ENCODE results near the gene STAG1. TPM values are rescaled to one million over a fixed set of nuclear protein-coding genes. Genes with fewer than 3 reads are reported as not detected.

The STAG1 gene
- total RNA-seq, 6 experiments from 2014 or later = 33.7 to 45.3 (median 43.8) TPM

DNA sequence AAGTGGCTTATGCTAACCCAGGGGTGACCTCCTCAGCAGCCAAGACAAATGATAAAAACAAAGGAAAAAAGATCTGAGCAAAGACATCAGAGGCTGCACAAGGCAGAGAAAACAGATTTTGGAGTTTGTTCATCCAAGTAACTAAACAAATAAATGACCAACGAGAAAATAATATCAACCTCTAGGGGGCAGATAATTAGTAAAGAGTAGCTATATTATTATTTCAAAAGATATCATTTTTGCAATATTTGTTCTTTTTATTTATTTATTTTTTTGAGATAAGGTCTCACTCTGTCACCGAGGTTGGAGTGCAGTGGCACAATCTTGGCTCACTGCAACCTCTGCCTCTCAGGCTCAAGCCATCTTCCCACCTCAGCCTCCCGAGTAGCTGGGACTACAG is 400.3 kb downstream of the STAG1 start:
- no peak for DNase-seq
- Mint-ChIP-seq H3K4me1 (ENCODE audit: low read depth) (peaks cover 24% of the 10 kb centered on the region), H3K4me3 (no peak overlapping the region), H3K27me3 (ENCODE audit: insufficient read depth) (peaks cover 1% of the 10 kb centered on the region; the same call in 1 of the 2 replicates), H3K27ac (peak overlapping the region; percentile 8; the same call in 1 of the 2 replicates), H3K9me3 (no peaks in the 10 kb centered on the region), H3K36me3 (ENCODE audit: low read depth) (peaks cover 19% of the 10 kb centered on the region; the same call in 1 of the 2 replicates)
- TF ChIP-seq, protein P1, sequence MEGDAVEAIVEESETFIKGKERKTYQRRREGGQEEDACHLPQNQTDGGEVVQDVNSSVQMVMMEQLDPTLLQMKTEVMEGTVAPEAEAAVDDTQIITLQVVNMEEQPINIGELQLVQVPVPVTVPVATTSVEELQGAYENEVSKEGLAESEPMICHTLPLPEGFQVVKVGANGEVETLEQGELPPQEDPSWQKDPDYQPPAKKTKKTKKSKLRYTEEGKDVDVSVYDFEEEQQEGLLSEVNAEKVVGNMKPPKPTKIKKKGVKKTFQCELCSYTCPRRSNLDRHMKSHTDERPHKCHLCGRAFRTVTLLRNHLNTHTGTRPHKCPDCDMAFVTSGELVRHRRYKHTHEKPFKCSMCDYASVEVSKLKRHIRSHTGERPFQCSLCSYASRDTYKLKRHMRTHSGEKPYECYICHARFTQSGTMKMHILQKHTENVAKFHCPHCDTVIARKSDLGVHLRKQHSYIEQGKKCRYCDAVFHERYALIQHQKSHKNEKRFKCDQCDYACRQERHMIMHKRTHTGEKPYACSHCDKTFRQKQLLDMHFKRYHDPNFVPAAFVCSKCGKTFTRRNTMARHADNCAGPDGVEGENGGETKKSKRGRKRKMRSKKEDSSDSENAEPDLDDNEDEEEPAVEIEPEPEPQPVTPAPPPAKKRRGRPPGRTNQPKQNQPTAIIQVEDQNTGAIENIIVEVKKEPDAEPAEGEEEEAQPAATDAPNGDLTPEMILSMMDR (IDR thresholded peaks at IDR 0.05) = peak; percentile 76

DNA sequence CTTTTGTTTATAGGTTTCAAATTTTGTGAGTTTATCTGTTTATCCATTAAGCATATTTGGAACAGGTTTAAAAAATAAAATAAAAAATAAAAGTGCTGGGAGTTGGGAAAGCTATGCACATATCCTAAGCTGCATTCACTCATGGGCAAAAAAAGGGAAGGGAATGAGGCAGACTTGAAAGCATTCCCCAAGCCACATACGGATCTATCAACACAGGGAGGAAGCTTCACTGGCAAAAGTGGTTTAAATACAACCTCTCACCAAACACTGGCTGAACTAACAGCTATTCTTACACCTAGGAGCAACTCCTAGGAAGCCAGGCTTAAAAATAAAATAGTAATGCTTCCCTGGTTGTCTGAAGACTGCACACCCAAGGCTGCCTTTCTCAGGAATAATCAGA is 400.8 kb downstream of the STAG1 start:
- Mint-ChIP-seq H3K27ac (peak overlapping the region; percentile 93; the same call in 1 of the 2 replicates), H3K9me3 (no peaks in the 10 kb centered on the region)

DNA sequence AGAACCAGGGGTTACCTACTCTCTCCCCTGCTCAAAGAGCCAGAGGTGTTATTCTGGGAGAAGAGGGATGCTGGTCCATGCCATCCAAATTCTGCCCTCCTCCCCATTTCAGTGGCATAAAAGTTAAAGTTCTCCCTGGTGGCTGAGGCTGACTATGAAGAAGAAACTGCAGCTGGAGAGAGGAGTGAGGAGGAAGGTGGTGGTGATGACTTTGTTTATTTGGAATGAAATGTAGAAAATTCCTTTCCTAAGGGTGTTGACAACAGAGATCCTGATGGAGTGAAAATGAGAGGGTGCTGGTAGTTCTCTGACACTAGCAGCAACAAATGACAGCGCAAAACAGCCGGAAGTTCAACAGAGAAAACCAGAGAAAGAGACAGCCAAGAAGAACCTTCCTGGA is 401.6 kb downstream of the STAG1 start:
- peaks cover 18% of the 10 kb centered on the region; the same call in 1 of the 2 replicates for H3K36me3 Mint-ChIP-seq (ENCODE audit: low read depth)
- peak overlapping the region; percentile 68 for H3K4me3 Mint-ChIP-seq
- H3K9me3 Mint-ChIP-seq = no peaks in the 10 kb centered on the region
- peaks cover 1% of the 10 kb centered on the region; the same call in 1 of the 2 replicates for H3K27me3 Mint-ChIP-seq (ENCODE audit: insufficient read depth)
- peak overlapping the region; percentile 93 for H3K27ac Mint-ChIP-seq
- peaks cover 30% of the 10 kb centered on the region for H3K4me1 Mint-ChIP-seq (ENCODE audit: low read depth)
- DNase-seq = peak; percentile 12
- TF ChIP-seq, protein P1 (IDR thresholded peaks at IDR 0.05) = no peak

More for the DNA sequence above, 400.8 kb downstream of the STAG1 start:
- TF ChIP-seq, protein P1 (IDR thresholded peaks at IDR 0.05) = no peak
- H3K4me1 Mint-ChIP-seq (ENCODE audit: low read depth) = peaks cover 24% of the 10 kb centered on the region
- peaks cover 1% of the 10 kb centered on the region; the same call in 1 of the 2 replicates for H3K27me3 Mint-ChIP-seq (ENCODE audit: insufficient read depth)
- peaks cover 19% of the 10 kb centered on the region; the same call in 1 of the 2 replicates for H3K36me3 Mint-ChIP-seq (ENCODE audit: low read depth)
- no peak for DNase-seq
- no peak overlapping the region for H3K4me3 Mint-ChIP-seq

DNA sequence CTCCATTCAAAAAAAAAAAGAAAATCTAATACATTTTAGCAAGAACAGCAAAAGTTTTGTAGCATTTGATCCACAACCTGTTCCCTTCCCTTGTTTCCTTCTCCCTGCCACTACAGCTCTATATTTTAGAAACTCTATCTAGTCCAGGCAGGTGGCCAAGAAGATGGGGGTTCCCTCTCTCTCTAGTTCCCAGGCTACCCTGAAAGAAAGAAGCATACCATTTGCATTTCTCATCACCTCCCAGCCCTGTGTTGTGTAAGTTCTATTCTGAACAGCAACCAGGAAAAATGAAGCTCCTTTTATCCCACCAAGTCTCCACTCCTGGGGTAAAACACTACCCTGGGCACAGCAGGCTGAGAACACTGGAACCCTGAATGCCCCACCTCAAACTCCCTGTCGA is 402.0 kb downstream of the STAG1 start:
- Mint-ChIP-seq H3K27me3 (ENCODE audit: insufficient read depth) (peaks cover 1% of the 10 kb centered on the region; the same call in 1 of the 2 replicates), H3K27ac (peak overlapping the region; percentile 93), H3K9me3 (no peaks in the 10 kb centered on the region), H3K4me3 (peak overlapping the region; percentile 68), H3K36me3 (ENCODE audit: low read depth) (peaks cover 15% of the 10 kb centered on the region; the same call in 1 of the 2 replicates), H3K4me1 (ENCODE audit: low read depth) (peaks cover 32% of the 10 kb centered on the region)
- TF ChIP-seq, protein P1 (IDR thresholded peaks at IDR 0.05) = no peak
- peak; percentile 92 for DNase-seq

DNA sequence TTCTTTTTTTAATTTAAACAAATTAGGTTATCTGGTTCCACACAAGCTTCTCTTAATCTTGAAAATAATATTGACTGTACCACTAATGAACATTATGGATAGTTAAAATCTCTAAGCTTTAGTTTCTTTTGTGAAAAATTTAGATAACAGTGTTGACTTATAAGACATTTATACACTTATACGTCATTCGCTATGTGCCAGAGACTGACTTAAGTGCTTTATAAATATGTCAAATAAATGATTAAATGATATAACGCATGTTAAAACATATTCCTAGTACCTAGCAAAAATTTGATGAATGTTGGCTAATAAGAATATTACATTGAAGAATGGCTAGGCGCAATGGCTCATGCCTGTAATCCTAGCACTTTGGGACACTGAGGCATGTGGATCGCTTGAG is 405.7 kb downstream of the STAG1 start:
- no peak for DNase-seq
- Mint-ChIP-seq H3K9me3 (no peaks in the 10 kb centered on the region), H3K36me3 (ENCODE audit: low read depth) (peaks cover 16% of the 10 kb centered on the region), H3K4me3 (no peak overlapping the region), H3K4me1 (ENCODE audit: low read depth) (peaks cover 49% of the 10 kb centered on the region), H3K27ac (no peak overlapping the region), H3K27me3 (ENCODE audit: insufficient read depth) (peaks cover 1% of the 10 kb centered on the region; the same call in 1 of the 2 replicates)
- TF ChIP-seq, protein P1 (IDR thresholded peaks at IDR 0.05) = no peak

Measured in HFFc6 (cell line).